Fibroblast of peridontal ligament (primary cell): ENCODE results near the gene LDLRAP1.

ENCODE experiments used
- DNase-seq: peaks from one replicate; pipeline ENCODE4 v3.0.0-alpha.2; 2010; ENCODE audit errors: extremely low read depth

LDLRAP1 gene

DNA sequence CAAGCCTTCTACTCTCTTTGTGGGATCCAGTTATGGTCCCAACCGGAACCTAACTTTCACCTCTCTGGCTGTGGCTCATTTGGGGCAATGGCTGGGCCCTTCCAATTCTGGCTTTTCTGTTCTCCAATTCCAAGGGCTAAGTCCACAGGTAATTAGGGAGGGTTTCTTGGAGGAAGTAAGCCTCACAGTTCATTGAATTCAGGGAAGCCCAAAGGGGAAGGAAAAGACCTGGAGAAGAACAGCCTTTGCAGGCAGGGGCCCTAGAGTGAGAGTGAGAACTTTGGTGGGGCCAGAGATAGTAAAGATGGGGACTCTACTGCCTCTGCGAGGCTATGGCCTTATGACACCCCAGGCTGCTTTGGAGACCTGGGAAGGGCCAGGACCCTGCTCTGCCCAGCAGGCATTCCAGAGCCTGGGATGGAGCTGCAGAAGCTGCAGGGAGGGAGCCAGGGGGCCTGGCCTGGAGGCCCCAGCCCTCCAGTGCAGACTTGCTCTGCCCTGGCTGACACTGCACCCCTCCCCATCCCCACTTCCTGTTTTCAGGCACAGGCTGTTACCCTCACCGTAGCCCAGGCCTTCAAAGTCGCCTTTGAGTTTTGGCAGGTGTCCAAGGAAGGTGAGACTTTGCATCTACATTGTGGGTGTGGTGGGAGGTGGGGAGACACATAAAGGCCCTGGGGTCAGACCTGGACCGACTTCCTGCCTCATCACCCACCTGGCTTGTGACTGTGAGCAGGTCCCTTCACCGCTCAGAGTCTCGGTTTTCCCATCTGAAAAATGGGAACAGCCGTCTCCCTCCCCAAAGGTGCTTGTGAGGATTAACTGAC lies 18.9 kb downstream of the LDLRAP1 start:
- no peak for DNase-seq

DNA sequence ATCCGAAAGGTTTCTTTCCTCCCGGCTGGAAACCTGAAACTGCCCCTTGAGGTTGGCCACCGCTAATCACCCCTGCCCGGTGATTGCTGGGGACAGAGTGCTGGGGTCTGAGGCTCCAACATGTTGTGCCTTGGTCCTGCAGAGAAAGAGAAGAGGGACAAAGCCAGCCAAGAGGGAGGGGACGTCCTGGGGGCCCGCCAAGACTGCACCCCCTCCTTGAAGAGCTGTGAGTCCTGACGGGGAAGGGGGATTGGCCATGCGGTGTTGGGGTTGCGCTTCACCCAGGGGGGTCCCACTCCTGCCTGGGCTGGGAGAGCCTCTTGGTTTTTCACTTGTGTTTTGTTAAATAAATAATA lies 19.5 kb downstream of the LDLRAP1 start:
- DNase-seq, result no peak

DNA sequence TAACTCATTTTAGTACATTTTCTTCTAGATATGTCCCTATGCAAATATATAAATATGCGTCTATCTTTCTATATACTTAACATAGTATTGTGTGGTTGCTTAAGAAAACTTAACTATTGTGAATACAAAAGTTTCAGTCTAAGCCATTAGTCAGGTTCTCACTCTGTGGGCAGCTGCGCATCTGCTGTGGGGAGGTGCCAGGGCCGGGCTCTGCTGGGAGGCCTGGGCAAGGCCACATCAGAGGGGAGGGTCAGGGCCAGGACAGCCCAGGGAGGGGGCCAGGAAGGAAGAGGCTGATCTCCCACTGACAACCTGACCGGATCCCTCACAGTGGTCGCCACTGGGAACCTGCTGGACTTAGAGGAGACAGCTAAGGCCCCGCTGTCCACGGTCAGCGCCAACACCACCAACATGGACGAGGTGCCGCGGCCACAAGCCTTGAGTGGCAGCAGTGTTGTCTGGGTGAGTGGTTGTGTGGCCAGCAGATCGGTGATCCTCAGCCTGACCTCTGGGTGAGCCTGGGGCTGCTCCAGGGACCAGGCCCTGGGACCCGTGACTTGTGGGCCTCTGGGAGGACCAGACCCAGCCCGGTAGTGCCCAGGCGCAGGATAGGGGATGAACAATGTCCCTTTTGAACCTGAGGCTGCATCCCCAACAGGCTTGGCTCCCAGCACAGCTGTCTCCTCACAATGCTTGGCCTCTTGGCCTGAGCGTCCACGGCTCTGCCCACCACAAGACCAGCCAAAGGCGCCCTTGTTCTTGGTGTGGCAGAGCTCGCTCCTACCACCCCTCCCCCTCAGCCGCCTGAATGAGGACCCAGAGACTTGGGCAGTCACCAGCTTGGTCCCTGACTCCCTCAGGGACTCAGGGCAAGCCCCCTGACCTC lies 20.2 kb downstream of the LDLRAP1 start:
- no peak for DNase-seq

DNA sequence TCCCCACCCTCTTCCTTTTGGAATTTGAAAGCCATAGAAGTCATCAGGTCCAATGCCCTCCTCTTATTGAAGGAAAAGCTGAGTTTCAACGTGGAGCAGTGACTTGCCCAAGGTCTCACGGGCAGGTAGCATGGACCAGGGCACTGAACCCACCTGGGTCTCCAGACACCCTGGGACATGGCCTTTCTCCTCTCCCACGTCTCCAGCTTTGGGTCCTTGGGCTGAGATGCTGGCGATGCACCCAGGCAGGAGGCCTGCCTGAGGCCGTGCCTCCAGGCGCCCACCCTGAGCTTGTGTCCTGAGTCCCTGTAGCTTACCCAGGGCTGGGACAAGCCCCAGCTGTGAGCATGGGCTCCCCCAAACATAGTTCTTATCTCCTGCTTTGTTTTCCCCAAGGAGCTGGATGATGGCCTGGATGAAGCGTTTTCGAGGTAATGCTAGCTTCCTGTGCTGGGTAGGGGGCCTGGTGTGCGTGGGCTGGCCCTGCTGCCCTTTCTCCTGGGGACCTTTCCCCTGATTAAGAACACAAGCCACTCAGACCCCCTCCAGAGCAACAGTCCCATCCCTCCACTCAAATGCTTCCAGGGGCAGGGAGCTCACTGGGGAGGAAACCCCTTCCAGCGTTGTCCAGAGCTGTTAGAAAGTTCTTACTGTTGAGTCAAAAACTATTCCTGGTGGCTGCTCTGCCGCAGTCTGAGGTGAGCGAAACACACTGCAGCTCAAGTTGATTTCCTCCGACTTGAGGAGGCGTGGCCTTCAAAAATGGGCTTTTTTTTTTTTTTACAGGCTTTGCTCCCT lies 21.6 kb downstream of the LDLRAP1 start:
- no peak for DNase-seq

DNA sequence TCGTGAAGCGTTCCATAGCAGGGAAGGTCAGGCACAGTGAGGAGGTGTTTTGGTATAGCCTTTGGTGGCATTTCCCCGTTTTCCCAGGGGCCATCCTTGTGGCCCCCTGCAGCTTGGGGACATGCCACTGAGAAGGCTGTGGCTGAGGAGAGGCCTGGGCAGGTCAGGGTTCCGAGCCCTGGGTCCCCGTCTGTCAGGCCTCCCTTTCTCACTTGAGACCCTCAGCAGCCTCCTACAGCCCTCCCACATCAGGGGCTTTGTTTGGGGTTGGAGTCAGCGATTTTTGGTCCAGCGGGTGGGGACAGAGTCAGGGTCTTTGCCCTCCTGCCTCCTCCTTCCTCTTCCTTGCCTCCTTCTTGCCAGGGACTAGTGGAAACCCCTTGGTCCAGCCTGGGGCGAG lies 22.2 kb downstream of the LDLRAP1 start:
- no peak for DNase-seq

DNA sequence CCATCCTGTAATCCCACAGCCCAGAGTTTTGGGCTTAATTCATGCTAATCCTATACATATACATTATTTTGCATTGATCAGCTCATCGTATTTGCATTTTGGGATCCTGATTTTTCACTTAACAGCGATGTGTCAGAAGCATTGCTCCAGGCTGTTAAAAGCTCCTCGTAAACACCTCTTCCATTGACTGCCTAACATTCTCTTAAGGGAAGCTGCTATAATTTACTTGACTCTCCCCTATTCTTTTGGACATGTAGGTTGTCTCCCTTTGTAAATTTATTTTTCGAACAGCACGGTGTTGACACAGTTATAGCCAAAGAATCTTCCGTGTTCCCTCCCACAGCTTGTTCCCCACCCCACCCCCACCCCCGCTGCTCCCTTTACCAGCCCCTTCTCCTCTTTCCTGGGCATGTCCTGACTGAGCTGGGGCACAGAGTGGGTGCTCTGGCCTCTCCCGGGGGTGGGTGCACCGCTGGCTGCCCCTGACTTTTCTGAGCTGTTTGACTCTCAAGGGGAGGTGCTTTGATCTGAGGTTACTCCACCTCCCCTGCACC lies 22.8 kb downstream of the LDLRAP1 start:
- DNase-seq, result no peak

DNA sequence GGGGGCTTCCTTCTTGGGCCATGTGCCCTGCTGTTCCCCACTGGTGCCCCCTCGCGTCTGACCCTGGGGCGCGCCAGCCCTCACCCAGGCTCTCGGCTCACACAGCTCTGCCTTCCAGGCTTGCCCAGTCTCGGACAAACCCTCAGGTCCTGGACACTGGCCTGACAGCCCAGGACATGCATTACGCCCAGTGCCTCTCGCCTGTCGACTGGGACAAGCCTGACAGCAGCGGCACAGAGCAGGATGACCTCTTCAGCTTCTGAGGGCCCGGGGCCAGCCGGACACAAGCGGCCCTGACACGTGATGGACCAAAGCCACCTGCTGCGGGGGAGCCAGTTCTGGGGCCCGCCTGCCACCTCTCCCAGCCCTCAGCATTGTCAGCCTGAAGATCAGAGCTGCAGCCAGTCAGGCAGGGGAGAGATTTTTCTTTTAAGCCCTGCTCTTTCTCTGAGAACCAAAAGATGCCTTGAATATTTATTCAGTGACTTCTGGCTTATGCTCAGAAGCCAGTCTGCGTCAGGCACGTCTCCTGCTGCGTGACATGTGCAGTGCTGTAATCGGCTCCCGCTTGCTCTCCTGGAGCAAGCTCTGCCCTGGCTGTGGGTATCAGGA lies 23.4 kb downstream of the LDLRAP1 start:
- DNase-seq, result peak; percentile 9

DNA sequence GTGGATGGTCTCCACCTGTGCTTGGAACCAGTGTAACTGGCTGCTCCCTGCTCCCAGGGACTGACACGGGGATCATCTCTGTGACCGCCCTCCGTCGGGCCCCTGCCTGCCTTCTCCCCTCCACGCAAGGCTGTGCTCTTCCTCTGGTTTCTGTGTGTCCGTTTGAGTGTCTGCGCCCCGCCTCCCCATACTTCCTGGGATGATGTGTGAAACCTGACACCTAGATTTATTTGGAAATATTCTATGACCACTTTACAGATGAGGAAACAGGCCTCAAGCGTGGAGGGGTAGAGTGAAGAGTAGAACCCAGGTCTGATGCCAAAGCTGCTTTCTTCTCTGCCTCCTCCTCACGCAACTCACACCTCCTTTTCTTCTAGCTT lies 24.3 kb downstream of the LDLRAP1 start:
- DNase-seq, result no peak

DNA sequence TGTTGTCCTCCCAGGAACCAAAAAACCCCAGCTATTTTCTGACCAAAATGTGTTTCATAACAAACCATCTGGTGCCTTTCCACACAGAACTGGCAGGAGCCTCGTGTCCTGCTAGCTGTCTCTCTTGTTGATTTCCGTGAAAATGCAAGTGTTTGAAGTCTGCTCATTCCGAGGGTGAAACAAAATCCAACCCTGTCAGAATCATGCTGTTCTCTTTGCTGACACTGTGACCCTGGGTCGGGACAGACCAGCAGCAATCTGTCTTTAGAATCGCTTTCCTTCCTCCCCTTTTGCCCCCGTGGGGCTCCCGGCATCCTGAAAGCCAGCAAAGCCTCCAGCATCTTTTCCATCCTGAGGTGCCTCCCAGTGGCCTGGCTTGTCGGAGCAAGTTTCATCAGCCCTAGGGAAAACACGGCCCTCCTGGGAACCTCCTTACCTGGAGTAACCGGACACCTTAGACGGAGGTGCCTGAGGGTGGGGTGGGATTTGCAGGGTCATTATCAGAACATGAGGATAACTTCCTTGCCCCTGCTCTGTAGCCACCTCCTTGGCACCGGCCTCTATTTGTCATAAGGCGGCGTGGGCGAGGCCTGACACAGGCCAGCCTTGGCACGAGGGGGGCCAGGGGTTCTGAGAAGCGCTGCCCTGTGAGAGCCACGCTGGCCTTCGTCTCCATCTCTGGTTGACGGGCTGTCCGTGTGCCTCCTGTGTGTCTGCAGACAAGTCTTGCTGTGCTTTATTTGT lies 24.9 kb downstream of the LDLRAP1 start:
- DNase-seq, result peak; percentile 74

DNA sequence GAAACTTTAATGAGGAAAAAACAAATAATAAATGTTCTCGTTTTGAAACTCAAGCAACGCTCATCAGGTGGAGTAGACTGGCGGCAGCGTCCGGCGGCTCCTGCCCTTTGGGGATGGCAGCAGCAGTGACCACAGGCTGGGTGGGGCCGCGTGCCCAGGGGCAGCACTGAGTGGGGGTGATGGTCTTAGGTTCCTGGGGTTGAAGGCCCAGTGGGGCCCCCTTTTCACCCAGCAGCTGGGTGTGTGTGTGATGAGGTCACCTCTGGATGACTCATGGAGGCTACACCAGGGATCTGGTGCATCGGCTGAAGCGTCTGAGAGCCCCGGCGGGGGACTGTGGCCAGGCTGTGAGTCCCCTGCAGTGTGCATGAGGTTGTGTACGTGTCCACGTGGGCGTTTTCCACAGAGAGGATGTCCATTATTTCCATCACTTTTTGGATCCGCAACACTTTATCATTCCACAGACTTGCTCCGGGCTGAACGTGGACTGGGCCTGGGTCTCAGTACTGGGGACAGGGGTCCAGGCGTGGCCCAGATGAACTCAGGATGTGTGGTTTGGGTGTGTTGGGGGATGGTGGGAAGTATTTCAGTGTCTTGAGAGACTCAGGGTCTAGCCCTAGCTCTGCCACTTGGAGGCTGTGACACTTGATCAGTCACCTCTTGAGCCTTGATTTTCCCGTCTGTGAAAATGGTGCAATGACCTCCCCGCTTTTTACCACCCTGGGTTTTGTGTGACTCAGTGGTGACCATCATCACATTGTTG lies 25.6 kb downstream of the LDLRAP1 start:
- DNase-seq, result peak; percentile 60

DNA sequence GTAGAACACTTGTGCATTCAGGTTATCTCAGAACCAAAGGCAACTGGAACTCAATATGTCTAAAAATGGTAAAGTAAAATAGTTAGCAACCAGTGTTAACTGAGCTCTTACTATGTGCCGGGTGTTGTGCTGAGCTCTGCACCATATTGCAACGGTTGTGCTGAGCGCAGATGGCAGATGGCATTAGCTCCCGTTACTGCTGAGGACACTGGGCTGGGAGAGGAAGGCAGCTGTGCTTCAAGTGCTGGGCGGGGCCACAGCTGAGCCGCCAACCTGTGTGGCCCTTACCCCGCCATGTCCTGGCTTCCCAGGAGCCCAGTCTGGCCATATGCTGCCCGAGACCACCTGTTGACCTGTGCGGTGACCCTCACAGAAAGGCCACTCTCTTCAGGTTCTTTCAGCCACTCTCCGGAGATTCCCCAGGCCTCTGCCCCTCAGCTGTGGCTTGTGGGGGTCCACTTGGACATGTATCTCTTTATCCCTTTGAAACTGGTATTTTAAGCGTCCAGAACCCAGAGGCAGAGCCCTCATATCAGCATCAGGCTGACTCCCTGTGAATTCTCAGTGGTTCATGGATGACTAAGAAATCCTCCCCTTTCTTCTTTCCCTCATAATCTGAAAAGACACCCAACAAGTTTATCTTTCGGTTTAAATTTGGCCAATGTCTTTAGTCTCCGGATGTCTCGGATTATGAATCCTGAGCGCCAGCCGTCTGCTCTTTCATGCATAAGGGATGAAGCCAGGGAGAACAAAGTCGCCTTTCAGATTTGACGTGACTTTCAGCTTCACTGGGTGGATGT lies 26.4 kb downstream of the LDLRAP1 start:
- peak; percentile 28 for DNase-seq

DNA sequence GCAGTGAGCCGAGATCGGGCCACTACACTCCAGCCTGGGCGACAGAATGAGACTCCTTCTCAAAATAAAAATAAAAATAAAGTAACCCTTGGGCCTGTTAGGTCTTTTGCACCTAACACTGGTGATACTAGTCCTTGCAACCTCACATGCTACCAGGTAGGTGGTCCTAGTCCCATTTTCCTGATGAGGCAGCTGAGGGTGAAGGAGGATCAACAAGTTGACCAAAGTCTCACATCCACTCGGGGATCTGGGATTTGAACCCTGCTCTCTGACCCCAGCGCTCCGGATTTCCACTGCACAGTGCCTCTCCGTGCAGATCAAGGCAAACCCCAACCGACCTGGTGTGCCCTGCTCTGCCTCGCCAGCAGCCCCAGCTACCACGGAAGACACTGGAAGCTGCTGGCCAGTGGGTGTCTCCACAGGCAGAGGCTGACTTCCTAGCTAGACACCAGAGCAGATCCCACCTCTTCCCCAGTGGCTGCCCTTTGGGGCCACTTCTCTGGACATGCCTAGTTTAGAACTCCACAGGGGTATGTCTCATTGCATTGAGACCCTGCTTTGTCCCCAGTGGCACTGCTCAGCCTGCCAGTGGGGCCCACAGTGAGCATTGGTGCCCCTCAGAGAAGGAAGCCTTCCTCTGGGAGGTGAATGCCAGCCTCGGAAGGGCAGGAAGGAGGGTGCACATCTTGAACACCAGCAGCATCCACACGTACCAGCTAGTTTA lies 27.6 kb downstream of the LDLRAP1 start:
- DNase-seq, result no peak

DNA sequence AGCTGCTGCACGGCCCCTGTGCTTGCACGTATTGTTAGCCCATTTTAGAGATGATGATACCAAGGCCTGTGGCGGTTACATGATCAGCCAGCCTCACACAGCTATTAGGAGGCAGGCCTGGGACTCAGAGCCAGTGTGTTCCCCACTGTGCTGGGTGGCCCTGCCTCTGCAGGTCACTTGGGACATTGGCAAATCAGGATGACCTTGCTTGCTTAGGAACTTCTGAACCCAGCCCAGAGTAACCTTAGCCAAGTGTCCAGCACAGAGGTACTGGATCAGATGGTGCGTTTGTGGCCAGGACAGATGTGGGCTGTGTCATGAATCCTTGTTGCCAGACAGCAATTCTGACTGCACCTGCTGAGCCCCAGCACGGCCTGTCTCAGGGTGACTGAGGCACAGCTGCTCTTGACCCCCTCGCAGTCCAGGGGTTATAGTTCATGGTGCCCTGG lies 28.1 kb downstream of the LDLRAP1 start:
- DNase-seq, result no peak

DNA sequence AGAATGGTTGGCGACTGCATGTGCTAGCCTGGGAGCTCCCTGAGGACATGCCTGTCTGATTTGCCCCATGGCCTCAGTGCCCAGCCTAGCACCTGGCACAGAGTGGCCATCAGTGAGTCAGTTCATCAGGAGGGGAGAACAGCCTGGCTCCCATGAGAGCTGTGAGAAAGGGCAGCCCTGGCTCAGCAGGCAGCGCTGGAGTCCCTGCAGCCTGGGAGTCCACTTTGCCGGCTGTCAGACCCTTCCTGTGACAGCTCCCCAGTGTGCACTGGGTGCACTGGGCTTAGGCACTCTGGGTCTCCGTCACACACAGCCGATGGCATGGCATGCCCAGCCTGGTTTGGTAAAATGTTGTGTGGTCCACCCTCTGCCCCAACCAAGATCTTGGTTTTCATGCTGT lies 28.7 kb downstream of the LDLRAP1 start:
- no peak for DNase-seq

DNA sequence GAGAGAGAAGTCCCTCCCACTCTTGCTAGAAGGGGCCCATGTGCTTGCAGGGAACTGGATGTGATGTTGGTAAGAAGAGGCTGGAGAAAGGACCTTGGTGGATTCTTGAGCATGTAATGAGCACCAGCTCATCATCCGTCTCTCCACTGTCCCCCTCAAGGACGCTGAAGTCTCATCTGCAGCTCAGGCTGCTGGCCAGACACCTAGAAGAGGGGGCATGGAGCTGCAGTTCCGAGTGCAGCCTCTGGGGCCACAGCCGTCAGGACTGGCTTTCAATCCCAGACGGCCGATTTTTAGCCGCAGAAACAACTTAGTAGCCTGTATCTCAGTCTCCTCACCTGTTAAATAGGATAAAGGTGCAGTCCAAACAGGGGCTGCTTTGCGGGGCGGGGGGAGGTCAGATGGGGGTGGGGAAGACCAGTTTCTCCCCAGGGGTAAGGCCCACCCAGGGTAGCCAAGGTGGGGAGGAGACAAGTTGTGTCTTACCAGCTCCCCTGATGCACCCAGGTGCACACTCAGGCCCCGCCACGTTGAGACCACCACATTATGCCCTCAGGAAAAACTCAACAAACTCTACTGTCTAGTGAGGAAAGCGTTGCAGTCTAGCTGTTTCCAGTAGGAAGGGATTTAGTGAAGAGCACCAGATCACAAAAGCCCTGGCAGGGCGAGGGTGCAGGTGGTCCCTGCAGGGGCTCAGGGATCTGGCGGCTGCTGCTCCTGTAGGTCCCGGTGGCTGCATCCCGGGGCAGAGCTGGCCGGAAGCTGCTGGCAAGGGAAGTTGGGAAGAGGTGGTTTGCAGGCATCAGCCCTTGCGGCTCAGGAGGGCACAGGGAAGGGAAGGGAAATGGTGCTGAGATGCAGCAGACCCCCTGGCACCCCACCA lies 29.5 kb downstream of the LDLRAP1 start:
- peak; percentile 45 for DNase-seq

DNA sequence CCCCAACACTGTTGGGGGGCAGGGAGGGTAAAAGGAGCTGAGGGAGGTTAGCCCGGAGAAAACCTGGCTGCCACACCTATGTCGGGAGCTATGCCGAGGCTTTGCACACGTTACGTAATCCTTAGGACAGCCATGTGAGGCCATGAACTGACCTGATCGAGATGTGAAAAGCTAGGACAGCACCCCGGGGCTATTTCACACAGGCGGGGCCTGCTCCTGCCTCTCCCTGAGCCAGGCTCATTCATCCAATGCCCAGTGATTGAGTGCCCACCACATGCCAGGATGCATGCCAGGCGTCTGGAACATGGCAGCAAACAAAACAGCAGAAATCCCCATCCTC lies 30.2 kb downstream of the LDLRAP1 start:
- DNase-seq, result no peak

DNA sequence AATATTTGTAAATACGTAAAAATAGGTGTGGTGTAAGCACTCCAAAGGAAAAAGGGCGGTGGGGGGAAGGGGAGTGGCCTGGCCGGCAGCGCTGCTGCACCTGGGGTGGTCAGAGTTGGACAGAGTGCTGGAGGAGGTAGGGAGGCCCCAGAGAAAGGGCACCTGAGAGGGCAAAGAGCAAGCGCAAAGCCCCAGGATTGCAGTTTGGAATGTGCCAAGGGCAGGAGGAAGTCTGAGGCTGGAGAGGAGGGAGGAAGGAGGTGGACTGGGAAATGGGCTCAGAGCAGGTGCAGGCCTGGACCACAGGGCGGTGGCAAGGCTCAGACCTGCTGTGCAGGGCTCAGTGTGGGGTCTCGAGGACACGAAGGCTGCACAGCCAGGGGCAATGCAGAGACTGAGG lies 30.6 kb downstream of the LDLRAP1 start:
- DNase-seq, result no peak

DNA sequence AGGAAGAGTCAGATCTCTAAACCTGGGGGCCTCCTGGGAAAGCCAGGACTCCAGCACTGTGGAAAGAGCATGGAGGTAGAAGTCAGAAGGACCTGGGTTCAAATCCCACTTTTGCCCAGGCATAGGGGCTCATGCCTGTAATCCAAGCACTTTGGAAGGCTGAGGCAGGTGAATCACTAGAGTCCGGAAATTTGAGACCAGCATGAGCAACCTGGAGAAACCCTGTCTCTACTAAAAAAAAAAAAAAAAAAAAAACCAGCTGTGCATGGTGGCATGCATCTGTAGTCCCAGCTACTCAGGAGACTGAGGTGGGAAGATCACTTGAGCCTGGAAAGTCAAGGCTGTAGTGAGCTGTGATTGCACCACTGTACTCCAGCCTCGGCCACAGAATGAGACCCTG lies 31.8 kb downstream of the LDLRAP1 start:
- DNase-seq, result no peak
